AG08396 (cell line): ENCODE results near the gene STAMBP.
"Not testable (repeated sequence)": the region's sequence is repeated elsewhere in the genome, so short reads cannot be mapped to it uniquely, and the experiment has no call there.

Source experiments
- DNase-seq: peaks from one replicate; pipeline ENCODE4 v3.0.0; 2012; ENCODE audit warnings: low spot score, mixed read lengths

Gene STAMBP

GRCh38 chr2:73887596-73888353, 59.0 kb downstream of the STAMBP start:
- not testable (repeated sequence) for DNase-seq

DNA sequence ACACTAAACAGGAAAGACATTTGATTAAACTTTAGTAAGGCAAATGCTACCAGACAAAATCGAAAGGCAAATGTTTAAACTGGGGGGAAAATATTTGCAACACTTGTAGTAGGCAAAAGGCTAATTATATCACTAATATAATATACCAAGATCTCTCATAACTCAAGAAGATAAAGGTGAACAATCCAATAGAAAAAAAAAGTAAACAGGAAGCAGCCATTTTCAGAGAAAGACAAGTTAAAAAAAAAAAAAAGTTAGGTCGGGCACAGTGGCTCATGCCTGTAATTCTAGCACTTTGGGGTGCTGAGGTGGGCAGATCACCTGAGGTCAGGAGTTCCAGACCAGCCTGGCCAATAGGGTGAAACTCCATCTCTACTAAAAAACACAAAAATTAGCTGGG, 59.6 kb downstream of the STAMBP start:
- DNase-seq: no peak

DNA sequence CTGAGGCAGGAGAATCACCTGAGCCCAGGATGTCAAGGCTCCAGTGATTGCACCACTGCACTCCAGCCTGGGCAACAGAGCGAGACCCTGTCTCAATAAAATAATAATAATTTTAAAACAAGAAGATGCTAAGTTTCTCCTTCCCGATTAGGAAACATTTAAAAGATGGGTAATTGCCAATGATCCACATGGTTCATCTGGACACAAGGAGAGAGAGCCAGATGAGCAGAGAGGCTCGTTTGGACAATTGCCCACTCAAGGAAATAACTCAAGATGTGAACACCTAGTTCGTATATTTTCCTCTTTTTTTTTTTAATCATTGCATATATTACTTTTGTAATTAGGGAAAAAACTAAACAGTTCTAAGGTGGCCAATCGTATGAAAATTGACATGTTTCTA, 60.4 kb downstream of the STAMBP start:
- no peak for DNase-seq

DNA sequence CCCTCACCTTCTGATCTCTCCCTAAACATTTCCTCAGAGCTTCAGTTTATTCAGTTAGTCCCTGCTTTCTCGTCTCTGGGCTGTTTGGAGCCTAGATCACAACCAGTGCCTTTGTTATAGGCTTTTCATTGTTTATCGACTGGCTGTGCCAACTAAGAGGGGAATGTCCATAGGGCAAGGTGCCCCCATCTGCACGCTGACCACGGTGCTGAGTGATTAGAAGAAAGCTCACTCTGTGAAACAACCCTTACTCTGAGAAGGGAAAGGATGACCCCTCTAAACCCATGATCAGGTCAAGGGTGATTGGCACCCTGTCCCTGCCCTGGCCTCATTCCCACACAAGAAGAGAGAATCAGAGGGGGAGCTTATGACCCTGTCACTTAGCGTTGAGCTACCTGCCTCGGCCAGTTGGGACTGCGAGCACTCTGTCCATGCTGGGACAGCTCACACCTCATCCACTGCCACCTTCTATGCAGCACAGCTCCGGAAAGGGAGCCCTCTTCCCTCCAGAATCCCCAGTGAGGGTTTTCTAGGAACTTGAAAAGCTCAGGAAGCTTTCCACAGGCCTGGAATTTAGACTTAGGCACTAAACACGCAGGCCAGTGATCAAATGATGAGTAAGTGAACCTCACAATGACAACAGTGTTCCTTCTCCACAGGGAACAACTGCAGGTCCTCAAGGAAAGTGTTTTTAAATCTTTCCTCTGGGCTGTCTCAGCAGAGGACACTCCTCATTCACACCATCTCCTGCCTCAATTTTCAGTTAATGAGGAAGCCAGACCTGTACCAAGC, 61.7 kb downstream of the STAMBP start:
- no peak for DNase-seq

GRCh38 chr2:73891276-73891901, 62.6 kb downstream of the STAMBP start:
- DNase-seq: no peak

- no peak for DNase-seq
Observed at GRCh38 chr2:73892631-73893329, 64.0 kb downstream of the STAMBP start, which contains the start of gene ACTG2. ACTG2 (plus strand) TSS chr2:73893008; CDS start chr2:73901312, 8,304 bp downstream.

- no peak for DNase-seq
Observed at GRCh38 chr2:73893764-73894474, 65.2 kb downstream of the STAMBP start.

- no peak for DNase-seq
Observed at GRCh38 chr2:73894475-73894850, 65.7 kb downstream of the STAMBP start.

DNA sequence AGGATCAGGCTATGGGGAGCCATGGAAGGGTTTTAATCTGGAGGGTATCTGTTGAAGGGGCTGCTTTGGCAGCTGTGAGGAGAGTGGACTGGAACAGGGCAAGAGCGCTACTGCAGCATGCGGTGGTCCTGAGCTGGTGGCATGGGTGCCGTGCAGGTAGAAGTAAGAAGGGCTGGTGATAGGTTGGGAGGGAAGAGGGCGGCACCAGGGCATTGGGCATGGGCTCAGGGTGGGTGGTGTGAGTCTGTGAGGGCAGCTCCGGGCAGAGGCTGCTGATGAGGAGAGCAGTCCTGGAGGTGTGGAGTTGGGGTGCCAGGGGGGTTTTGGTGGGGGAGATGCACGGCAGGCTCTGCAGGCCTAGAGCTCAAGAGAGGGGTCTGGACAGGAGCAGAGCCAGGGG, 66.1 kb downstream of the STAMBP start:
- DNase-seq: no peak

GRCh38 chr2:73895473-73895872, 66.7 kb downstream of the STAMBP start:
- no peak for DNase-seq

- peak; percentile 67 for DNase-seq
Observed at GRCh38 chr2:73896362-73897239, 67.8 kb downstream of the STAMBP start.

GRCh38 chr2:73897240-73897583, 68.5 kb downstream of the STAMBP start:
- DNase-seq: no peak

DNA sequence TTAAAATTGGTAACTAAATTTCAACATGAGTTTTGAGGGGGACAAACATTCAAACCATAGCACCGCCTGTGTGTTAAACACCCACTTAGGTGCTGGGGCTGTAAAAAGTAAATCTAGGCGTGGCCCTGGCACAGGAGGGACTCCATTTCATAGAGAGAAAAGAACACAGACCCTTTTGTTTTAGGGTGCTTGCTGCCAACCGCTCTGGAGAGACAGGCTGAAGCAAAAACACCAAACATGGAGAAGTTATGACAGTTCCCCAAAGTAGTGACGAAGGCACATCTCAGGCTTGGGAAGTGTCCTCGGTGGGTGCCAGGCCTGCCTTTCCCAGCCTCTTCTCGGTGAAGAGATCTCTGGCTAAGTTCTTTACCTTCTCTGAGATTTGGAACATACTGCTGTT, 69.2 kb downstream of the STAMBP start:
- no peak for DNase-seq

GRCh38 chr2:73899801-73900336, 71.1 kb downstream of the STAMBP start:
- DNase-seq: no peak

DNA sequence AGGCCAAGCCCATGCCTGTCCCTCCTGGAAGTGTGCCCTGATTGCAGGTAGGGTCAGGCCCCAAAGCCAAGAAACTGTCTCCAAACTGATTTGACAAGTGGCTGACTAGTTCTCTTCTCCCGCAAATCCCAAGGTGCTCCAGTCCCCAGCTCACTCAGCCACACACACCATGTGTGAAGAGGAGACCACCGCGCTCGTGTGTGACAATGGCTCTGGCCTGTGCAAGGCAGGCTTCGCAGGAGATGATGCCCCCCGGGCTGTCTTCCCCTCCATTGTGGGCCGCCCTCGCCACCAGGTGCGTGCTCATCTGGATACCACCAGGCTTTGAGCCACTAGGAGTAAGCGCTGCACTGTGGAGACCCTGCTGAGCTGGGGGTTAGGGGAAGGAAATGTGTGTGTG, 72.4 kb downstream of the STAMBP start:
- no peak for DNase-seq

DNA sequence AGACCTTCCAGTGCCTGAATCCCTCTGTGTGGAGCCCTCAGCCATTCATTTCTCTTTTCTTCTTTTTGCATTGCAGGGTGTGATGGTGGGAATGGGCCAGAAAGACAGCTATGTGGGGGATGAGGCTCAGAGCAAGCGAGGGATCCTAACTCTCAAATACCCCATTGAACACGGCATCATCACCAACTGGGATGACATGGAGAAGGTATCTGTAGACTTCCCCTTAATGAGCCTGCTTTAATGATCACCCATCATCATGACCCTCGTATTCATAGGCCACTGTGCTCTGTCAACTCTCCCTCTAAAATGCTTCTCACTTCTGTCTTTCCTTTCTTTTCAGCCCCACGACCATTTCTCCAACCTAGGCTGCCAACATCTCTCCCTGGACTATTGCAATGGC, 73.5 kb downstream of the STAMBP start:
- no peak for DNase-seq

DNA sequence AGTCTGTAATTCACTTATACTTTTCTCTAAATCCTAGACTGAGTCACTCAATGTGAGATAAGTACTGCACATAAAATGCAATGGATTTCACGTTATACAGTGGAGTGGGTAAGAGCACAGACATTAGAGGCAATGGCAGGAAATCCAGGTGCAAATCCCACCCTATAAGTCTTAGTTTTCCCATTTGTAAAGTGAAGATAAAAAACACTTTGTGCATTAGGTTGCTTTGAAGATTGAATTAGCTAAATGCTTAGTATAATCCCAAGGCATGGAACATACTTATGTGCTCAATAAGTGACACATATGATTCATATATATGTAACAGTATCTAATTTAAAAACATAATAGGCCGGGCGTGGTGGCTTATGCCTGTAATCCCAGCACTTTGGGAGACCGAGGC, 74.6 kb downstream of the STAMBP start:
- no peak for DNase-seq

DNA sequence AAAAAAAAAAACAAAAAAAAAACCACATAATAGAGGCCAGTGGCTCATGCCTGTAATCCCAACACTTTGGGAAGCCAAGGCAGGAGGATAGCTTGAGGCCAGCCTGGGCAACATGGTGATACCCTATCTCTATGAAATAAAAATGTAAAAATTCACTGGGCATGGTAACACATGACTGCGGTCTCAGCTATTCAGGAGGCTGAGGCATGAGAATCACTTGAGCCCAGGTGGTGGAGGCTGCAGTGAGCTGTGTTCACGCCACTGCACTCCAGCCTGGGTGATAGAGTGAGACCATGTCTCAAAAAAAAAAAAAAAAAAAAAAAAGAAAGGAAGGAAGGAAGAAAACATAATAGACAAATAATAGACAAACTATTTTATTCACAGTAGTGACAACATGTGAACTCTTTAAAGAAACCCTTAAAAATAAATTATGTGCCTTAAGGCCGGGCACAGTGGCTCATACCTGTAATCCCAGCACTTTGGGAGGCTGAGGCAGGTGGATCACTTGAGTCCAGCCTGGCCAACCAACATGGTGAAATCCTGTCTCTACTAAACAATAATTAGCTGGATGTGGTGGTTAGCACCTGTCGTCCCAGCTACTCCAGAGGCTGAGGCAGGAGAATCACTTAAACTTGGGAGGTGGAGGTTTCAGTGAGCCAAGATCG, 75.3 kb downstream of the STAMBP start:
- DNase-seq: not testable (repeated sequence)

DNA sequence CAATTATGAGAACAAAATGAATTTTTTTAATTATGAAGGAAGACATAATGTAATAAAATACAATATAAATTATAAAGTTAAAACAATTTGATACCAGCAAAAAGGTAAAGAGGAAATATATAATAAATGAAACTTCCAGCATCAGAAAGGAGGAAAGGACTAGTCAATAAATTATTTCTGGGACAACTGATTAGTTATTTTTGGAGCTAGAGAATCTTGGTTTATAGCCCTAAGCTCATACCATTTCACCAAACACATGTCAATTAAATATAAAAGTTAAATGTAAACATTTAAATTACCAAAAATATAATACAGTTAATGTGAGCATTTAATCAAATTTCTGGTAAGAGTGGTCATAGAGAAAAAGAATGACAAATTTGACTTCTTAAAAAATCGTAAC, 76.2 kb downstream of the STAMBP start:
- DNase-seq: no peak
